ENCODE measurements around the gene FILIP1L.

- TF ChIP-seq CTCF (IDR thresholded peaks at IDR 0.05 in 4 of 5, conservative IDR thresholded peaks at IDR 0.05 in 1 of 5) (no peak), POLR2A (IDR thresholded peaks at IDR 0.05) (no peak)
Measured at GRCh38 chr3:99909714-99910495, 204.4 kb downstream of the FILIP1L start.
